SU-DHL-6 (cell line): ENCODE data around the gene AMZ1.

Experiments used
- H2AFZ ChIP-seq: fragments of 200-600 bp; sonication (generic); 2 replicates; pipeline ENCODE4 v1.6.1; 2014; ENCODE audit warnings: low read depth, mild to moderate bottlenecking, moderate library complexity, mixed read lengths, antibody characterized with exemption, low read length; ENCODE audit not compliant: severe bottlenecking
- H3F3A ChIP-seq: fragments of 200-600 bp; shearing (Covaris generic); 2 replicates; pipeline ENCODE4 v1.6.0; 2016; ENCODE audit warnings: antibody characterized with exemption, mild to moderate bottlenecking; ENCODE audit not compliant: insufficient read depth
- H3K27ac ChIP-seq: fragments of 200-600 bp; sonication (generic); 2 replicates; pipeline ENCODE4 v1.5.1; 2016; ENCODE audit warnings: low read depth, mild to moderate bottlenecking, low read length, moderate library complexity, mixed read lengths
- H3K27me3 ChIP-seq: fragments of 200-600 bp; sonication (generic), shearing (Covaris generic); 2 replicates; pipeline ENCODE4 v1.6.0; 2014; ENCODE audit warnings: mild to moderate bottlenecking, low read length
- H3K36me3 ChIP-seq: fragments of 200-600 bp; sonication (generic); 2 replicates; pipeline ENCODE4 v1.6.1; 2014; ENCODE audit warnings: mild to moderate bottlenecking, low read length, mixed read lengths
- H3K4me2 ChIP-seq: fragments of 300-600, 200-600 bp; shearing (Covaris generic), sonication (generic); 2 replicates; pipeline ENCODE4 v1.6.0; 2014; ENCODE audit warnings: low read length, low read depth, mild to moderate bottlenecking; ENCODE audit not compliant: poor library complexity, severe bottlenecking
- H3K4me3 ChIP-seq: fragments of 200-600 bp; sonication (generic); 2 replicates; pipeline ENCODE4 v1.5.1; 2014; ENCODE audit warnings: antibody characterized with exemption, low read length, mild to moderate bottlenecking, mixed read lengths; ENCODE audit not compliant: insufficient read depth, poor library complexity, severe bottlenecking
- H3K79me2 ChIP-seq: fragments of 200-600 bp; sonication (generic); 2 replicates; pipeline ENCODE4 v1.6.1; 2014; ENCODE audit warnings: mild to moderate bottlenecking, low read length, moderate library complexity; ENCODE audit not compliant: insufficient read depth
- H3K9ac ChIP-seq: fragments of 200-600 bp; sonication (generic); 2 replicates; pipeline ENCODE4 v1.7.0; 2014; ENCODE audit warnings: mild to moderate bottlenecking, low read length
- H3K9me2 ChIP-seq: fragments of 200-600 bp; sonication (generic); replicated peaks from 2 replicates; pipeline ENCODE4 v1.6.1; 2014; ENCODE audit warnings: low read length; ENCODE audit not compliant: insufficient read depth
- H3K9me3 ChIP-seq: fragments of 200-600 bp; sonication (generic); 2 replicates; pipeline ENCODE4 v1.6.1; 2014; ENCODE audit warnings: low read length, mixed read lengths; ENCODE audit not compliant: insufficient read depth
- H4K20me1 ChIP-seq: fragments of 200-600 bp; sonication (generic); 2 replicates; pipeline ENCODE4 v1.6.1; 2014; ENCODE audit warnings: low read depth, mild to moderate bottlenecking, antibody characterized with exemption, low read length, moderate library complexity, mixed read lengths
- CTCF ChIP-seq: fragments of 200-600 bp; sonication (generic); IDR thresholded peaks from one replicate; pipeline ENCODE4 v1.5.1; 2017; ENCODE audit warnings: antibody characterized with exemption, mild to moderate bottlenecking, low read length, moderate library complexity; ENCODE audit not compliant: insufficient read depth, poor library complexity, severe bottlenecking
- EZH2phosphoT487 ChIP-seq: fragments of 200-600 bp; sonication (generic), shearing (Covaris generic); conservative IDR thresholded peaks from 2 replicates; pipeline ENCODE4 v1.6.1; 2018; ENCODE audit warnings: mild to moderate bottlenecking, antibody characterized with exemption, low read length, moderate library complexity, mixed read lengths

AMZ1 gene

GRCh38 chr7:2649991-2650390 is 38.0 kb upstream of the AMZ1 start:
- Histone ChIP-seq H3K36me3 (no peaks in the 10 kb centered on the region), H3K79me2 (no peaks in the 10 kb centered on the region), H3K9me2 (no peaks in the 10 kb centered on the region), H3K4me3 (no peak overlapping the region), H3K27me3 (no peaks in the 10 kb centered on the region), H3K9ac (no peak overlapping the region), H3K4me2 (no peak overlapping the region), H2AFZ (no peak overlapping the region), H3F3A (no peaks in the 10 kb centered on the region), H3K9me3 (no peaks in the 10 kb centered on the region), H3K27ac (no peak overlapping the region), H4K20me1 (no peaks in the 10 kb centered on the region)
- TF ChIP-seq EZH2phosphoT487 (no peak), CTCF (no peak)

DNA sequence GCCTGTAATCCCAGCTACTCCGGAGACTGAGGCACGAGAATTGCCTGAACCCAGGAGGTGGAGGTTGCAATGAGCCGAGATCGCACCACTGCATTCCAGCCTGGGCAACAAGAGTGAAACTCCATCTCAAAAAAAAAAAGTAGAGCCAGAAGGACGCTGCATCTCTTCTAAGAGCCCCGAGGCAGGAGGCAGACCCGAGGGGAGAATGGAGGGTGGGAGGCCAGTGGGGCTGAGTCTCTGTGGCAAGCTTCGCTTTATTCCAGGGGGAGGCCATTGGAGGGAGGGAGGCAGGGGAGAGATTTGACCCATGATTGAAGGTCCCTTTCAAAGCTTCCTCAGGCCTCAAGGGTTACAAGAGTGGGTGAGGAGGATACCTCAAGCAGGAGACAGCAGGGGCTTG is 37.6 kb upstream of the AMZ1 start:
- Histone ChIP-seq H3K9me3 (no peaks in the 10 kb centered on the region), H3K27ac (no peak overlapping the region), H3K36me3 (no peaks in the 10 kb centered on the region), H3K4me2 (no peak overlapping the region), H4K20me1 (no peaks in the 10 kb centered on the region), H3K27me3 (no peaks in the 10 kb centered on the region), H3F3A (no peaks in the 10 kb centered on the region), H3K9me2 (no peaks in the 10 kb centered on the region), H2AFZ (no peak overlapping the region), H3K4me3 (no peak overlapping the region), H3K79me2 (no peaks in the 10 kb centered on the region), H3K9ac (no peak overlapping the region)
- TF ChIP-seq CTCF (no peak), EZH2phosphoT487 (no peak)

DNA sequence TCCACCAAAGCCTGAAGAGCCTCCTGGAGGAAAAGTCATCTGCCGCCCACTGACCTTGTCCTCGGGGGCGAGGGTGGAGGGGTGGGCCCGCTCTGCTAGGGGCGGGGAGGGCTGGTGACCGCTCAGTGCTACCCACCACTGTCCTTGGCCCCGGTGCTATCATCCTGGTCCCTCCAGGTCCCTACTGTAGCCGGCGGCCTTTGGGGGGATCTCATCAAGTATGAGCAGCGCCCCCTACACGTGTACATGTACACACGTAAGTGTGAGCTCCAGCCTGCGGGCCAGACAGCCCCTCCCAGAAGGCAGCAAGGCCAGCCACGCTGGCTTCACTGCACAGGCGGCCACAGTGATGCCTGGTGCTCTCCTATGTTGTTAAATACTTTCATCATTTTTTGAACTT is 36.7 kb upstream of the AMZ1 start:
- H3F3A ChIP-seq: no peaks in the 10 kb centered on the region
- H3K4me3 ChIP-seq: no peak overlapping the region
- no peaks in the 10 kb centered on the region for H4K20me1 ChIP-seq
- no peaks in the 10 kb centered on the region for H3K9me2 ChIP-seq
- H3K27me3 ChIP-seq: no peaks in the 10 kb centered on the region
- TF ChIP-seq EZH2phosphoT487 (no peak), CTCF (peak; percentile 52)
- no peaks in the 10 kb centered on the region for H3K79me2 ChIP-seq
- H2AFZ ChIP-seq: no peak overlapping the region
- H3K27ac ChIP-seq: no peak overlapping the region
- no peaks in the 10 kb centered on the region for H3K36me3 ChIP-seq
- no peaks in the 10 kb centered on the region for H3K9me3 ChIP-seq
- H3K9ac ChIP-seq: no peak overlapping the region
- no peak overlapping the region for H3K4me2 ChIP-seq
